Psoas muscle (tissue), 8 donors: ENCODE measurements around the gene NDUFAF4. TPM values are rescaled to one million over a fixed set of nuclear protein-coding genes. Genes with fewer than 3 reads are reported as not detected.

Source experiments
- ATAC-seq, 4 donors: fragments of 200-7000 bp; cut with Tn5 transposase; one replicate each; pipeline ENCODE4 v1.9.1; 2020; ENCODE audit warnings: moderate library complexity in 3 of 4, mild to moderate bottlenecking in 2 of 4
- DNase-seq, 2 donors: peaks; one replicate each; pipeline ENCODE4 v3.0.0-alpha.2; 2020
- H3K27ac ChIP-seq: fragments of 200-600 bp; one replicate; pipeline ENCODE4 v1.8.0; 2022
- H3K27me3 ChIP-seq, 3 donors: fragments of 200-600 bp in 1 of 3; one replicate each; pipeline versions ENCODE4 v1.6.1 to v1.8.0; 2013 to 2022; ENCODE audit warnings: low read length in 2 of 3, mild to moderate bottlenecking in 2 of 3, moderate library complexity in 1 of 3; ENCODE audit not compliant: insufficient read depth in 3 of 3
- H3K36me3 ChIP-seq, 2 donors: fragments of 200-600 bp in 1 of 2; one replicate each; pipeline versions ENCODE4 v1.6.1 to v1.8.0; 2013 to 2022; ENCODE audit warnings: low read depth in 1 of 2, mild to moderate bottlenecking in 1 of 2, moderate library complexity in 1 of 2; ENCODE audit not compliant: insufficient read depth in 1 of 2
- H3K4me1 ChIP-seq: fragments of 200-600 bp; one replicate; pipeline ENCODE4 v1.8.0; 2022
- H3K4me3 ChIP-seq: fragments of 200-600 bp; one replicate; pipeline ENCODE4 v1.8.0; 2022; ENCODE audit warnings: mild to moderate bottlenecking
- H3K9me3 ChIP-seq: fragments of 200-600 bp; one replicate; pipeline ENCODE4 v1.8.0; 2022
- CTCF ChIP-seq: fragments of 200-600 bp; IDR thresholded peaks from one replicate; pipeline ENCODE4 v1.8.0; 2022; ENCODE audit warnings: antibody characterized with exemption
- WGBS, 3 donors: extraction: QIAGEN DNeasy Blood & Tissue Kit; methylation state at CpG; one replicate each; pipeline versions ENCODE4 v1.1.6 to v1.1.7; 2013; 5-methylcytosine and 5-hydroxymethylcytosine counted together
- intact Hi-C, 2 donors: fragments of 100-400 bp; cut with DNase I; formaldehyde crosslinking; loops; one replicate each; pipeline versions ENCODE4 v1.11.0 to v1.14.2; 2022
- polyA plus RNA-seq, 3 donors: library from polyadenylated mRNA; stranded (reverse); fragments of 200-250 nt; gene quantifications; one replicate each; pipeline ENCODE4 v1.2.3, GENCODE V29; 2013
- total RNA-seq, 4 donors: library from RNA; stranded (reverse); fragmentation: NEBNext Ultra II Directional in 2 of 4; extraction: Animal tissue kit (Norgen Biotek cat#: 25700) in 2 of 4; gene quantifications; one replicate each; pipeline versions ENCODE4 v1.2.1 to v1.2.4, GENCODE V29; 2021 to 2023
- donor health status: healthy with polysubstance abuse.
- donor health status: DM: no; HTN: no; CAD: no; lungs with moderate emphysema.
- donor health status: Bipolar disorder and iron deficiency.
- donor health status: healthy.
- donor health status: DM: yes; HTN: yes; CAD: no.
- donor health status: DM: no; HTN: no; CAD: no.
- donor health status: DM: no; HTN: no; CAD: no.
- donor health status: DM: yes; HTN: yes; CAD: no.

Gene NDUFAF4
- total and polyA plus RNA-seq, 7 donors, result 61.3 to 130 (median 75.7) TPM

GRCh38 chr6:96853083-96853482, 44.6 kb downstream of the NDUFAF4 start:
- intact Hi-C loops, result no loop called here
- WGBS, 3 donors, result 80 to 83% (median 81%) methylated on average over 2 of the region's 2 CpGs

GRCh38 chr6:96852605-96853004, 45.1 kb downstream of the NDUFAF4 start:
- Histone ChIP-seq H3K9me3 (no peaks in the 10 kb centered on the region), H3K4me1 (no peaks in the 10 kb centered on the region), H3K36me3 (no peaks in the 10 kb centered on the region), H3K4me3 (no peak overlapping the region), H3K27me3 (no peaks in the 10 kb centered on the region), H3K27ac (no peak overlapping the region)
- DNase-seq (no peak), ATAC-seq (no peak)
- 95 to 99% (median 95%) methylated on average over 3 of the region's 3 CpGs for WGBS, 3 donors
- no peak for TF ChIP-seq CTCF
- intact Hi-C loops, result no loop called here

More at GRCh38 chr6:96853083-96853482, 44.6 kb downstream of the NDUFAF4 start:
- no peak overlapping the region for H3K27ac ChIP-seq
- no peak overlapping the region for H3K4me3 ChIP-seq
- H3K4me1 ChIP-seq, result no peaks in the 10 kb centered on the region
- H3K9me3 ChIP-seq, result no peaks in the 10 kb centered on the region
- DNase-seq (no peak), ATAC-seq (no peak)
- H3K27me3 ChIP-seq, result no peaks in the 10 kb centered on the region
- no peak for TF ChIP-seq CTCF
- H3K36me3 ChIP-seq, result no peaks in the 10 kb centered on the region

GRCh38 chr6:96851858-96852257, 45.8 kb downstream of the NDUFAF4 start:
- no peaks in the 10 kb centered on the region for H3K4me1 ChIP-seq
- no peak for DNase-seq
- H3K4me3 ChIP-seq, result no peak overlapping the region
- no peaks in the 10 kb centered on the region for H3K27me3 ChIP-seq
- TF ChIP-seq CTCF, result no peak
- no peak overlapping the region for H3K27ac ChIP-seq
- no peak for ATAC-seq
- intact Hi-C loops, result no loop called here
- WGBS, 3 donors, result 58 to 85% (median 79%) methylated on average over 8 of the region's 8 CpGs
- no peaks in the 10 kb centered on the region for H3K9me3 ChIP-seq
- no peaks in the 10 kb centered on the region for H3K36me3 ChIP-seq

- no peak for TF ChIP-seq CTCF
- Histone ChIP-seq H3K4me3 (no peak overlapping the region), H3K36me3 (no peaks in the 10 kb centered on the region), H3K4me1 (no peaks in the 10 kb centered on the region), H3K27me3 (no peaks in the 10 kb centered on the region), H3K9me3 (no peaks in the 10 kb centered on the region), H3K27ac (no peak overlapping the region)
- DNase-seq (no peak), ATAC-seq (no peak)
- 63 to 77% (median 69%) methylated on average over 2 of the region's 2 CpGs for WGBS, 3 donors
- intact Hi-C loops, result no loop called here
These were observed 48.1 kb downstream of the NDUFAF4 start for GRCh38 chr6:96849615-96850014.

- no peak for TF ChIP-seq CTCF
- intact Hi-C loops, result no loop called here
- no peaks in the 10 kb centered on the region for H3K36me3 ChIP-seq
- H3K4me1 ChIP-seq, result no peaks in the 10 kb centered on the region
- DNase-seq (no peak), ATAC-seq (no peak)
- H3K27ac ChIP-seq, result no peak overlapping the region
- H3K27me3 ChIP-seq, result no peaks in the 10 kb centered on the region
- H3K9me3 ChIP-seq, result no peaks in the 10 kb centered on the region
- H3K4me3 ChIP-seq, result no peak overlapping the region
These were observed 53.2 kb downstream of the NDUFAF4 start for GRCh38 chr6:96844530-96844929.
